Esophagus muscularis mucosa (tissue), 4 donors: ENCODE measurements around the gene PARVB. TPM values are rescaled to one million over a fixed set of nuclear protein-coding genes. Genes with fewer than 3 reads are reported as not detected.

Experiments
- DNase-seq: peaks from one replicate; pipeline ENCODE4 v3.0.0-alpha.2; 2017; ENCODE audit errors: extremely low spot score
- H3K27ac ChIP-seq, 4 donors: fragments of 200-600 bp; sonication (generic); replicated peaks in 1 of 4; 1 replicate in 3 of 4; 2 replicates in 1 of 4; pipeline ENCODE4 v1.5.1; 2016 to 2019; ENCODE audit warnings: mild to moderate bottlenecking in 1 of 4
- H3K27me3 ChIP-seq, 4 donors: fragments of 200-600 bp; sonication (generic); one replicate each; pipeline versions ENCODE4 v1.5.1 to v1.6.0; 2016 to 2019
- H3K36me3 ChIP-seq, 4 donors: fragments of 200-600 bp; sonication (generic); one replicate each; pipeline ENCODE4 v1.5.1; 2016 to 2019
- H3K4me1 ChIP-seq, 4 donors: fragments of 200-600 bp; sonication (generic); one replicate each; pipeline ENCODE4 v1.5.1; 2016 to 2019
- H3K4me3 ChIP-seq, 4 donors: fragments of 200-600 bp; sonication (generic); 1 replicate in 2 of 4; 2 replicates in 2 of 4; pipeline ENCODE4 v1.5.1; 2016 to 2019; ENCODE audit warnings: mild to moderate bottlenecking in 4 of 4, moderate library complexity in 1 of 4
- H3K9me3 ChIP-seq, 4 donors: fragments of 200-600 bp; sonication (generic); 1 replicate in 3 of 4; 2 replicates in 1 of 4; pipeline ENCODE4 v1.5.1; 2016 to 2019
- EP300 ChIP-seq: sonication (generic); formaldehyde crosslinking; IDR thresholded peaks from one replicate; pipeline ENCODE4 v1.6.1; 2017; ENCODE audit warnings: antibody characterized with exemption
- POLR2A ChIP-seq: fragments of 450-650 bp; IDR thresholded peaks from one replicate; pipeline ENCODE4 v1.6.1; 2017; ENCODE audit warnings: antibody characterized with exemption, moderate library complexity, mild to moderate bottlenecking, low read depth
- POLR2AphosphoS5 ChIP-seq, 2 donors: sonication (generic); formaldehyde crosslinking; IDR thresholded peaks; one replicate each; pipeline ENCODE4 v1.6.1; 2017; ENCODE audit warnings: antibody characterized with exemption in 2 of 2
- WGBS: methylation state at CpG from one replicate; pipeline ENCODE4 v1.1.5; 2018; 5-methylcytosine and 5-hydroxymethylcytosine counted together
- intact Hi-C: fragments of 100-400 bp; cut with DNase I; formaldehyde crosslinking; loops from one replicate; pipeline ENCODE4 v1.15.1; 2023
- total RNA-seq, 4 donors: library from RNA; depleted of rRNA; stranded (reverse); fragments of >200 nt; gene quantifications; one replicate each; pipeline versions ENCODE4 v1.1.0 to v1.2.1, GENCODE V29; 2016
- TF ChIP-seq, protein P1 (sequence below), 3 experiments: fragments of 200-600 bp in 2 of 3; fragments of 450-650 bp in 1 of 3; sonication (generic) in 2 of 3; IDR thresholded peaks; one replicate each; pipeline ENCODE4 v1.5.1; 2017 to 2019; ENCODE audit warnings: antibody characterized with exemption in 3 of 3, mild to moderate bottlenecking in 2 of 3, moderate library complexity in 1 of 3

The PARVB gene
- total RNA-seq, 4 donors from 2014 or later: 22.0 to 107 (median 45.5) TPM

DNA sequence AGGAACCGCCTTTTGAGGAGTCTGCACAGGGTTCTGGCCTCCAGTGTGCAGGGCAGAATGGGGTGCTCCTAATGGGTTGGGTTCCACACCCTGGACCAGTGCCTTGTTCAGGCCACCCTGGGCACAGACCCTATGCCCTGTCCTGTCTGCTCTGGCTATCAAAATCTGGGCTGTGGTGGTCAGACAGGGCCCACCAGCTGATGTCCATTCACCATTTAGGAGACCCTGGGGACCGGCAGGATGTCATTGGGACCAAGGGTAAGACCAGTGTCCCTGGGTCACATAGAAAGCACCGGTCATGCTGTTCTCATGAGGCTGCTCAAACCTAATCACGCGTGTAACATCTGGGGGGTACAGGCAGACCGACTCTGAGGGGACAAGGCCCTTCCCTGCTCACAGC, 194.0 kb downstream of the PARVB start:
- Histone ChIP-seq H3K36me3 (no peaks in the 10 kb centered on the region), H3K9me3 (no peaks in the 10 kb centered on the region), H3K27me3 (peaks cover 0 to 3% (median 0%) of the 10 kb centered on the region in 4 donors), H3K4me3 (no peak overlapping the region), H3K4me1 (no peaks in the 10 kb centered on the region), H3K27ac (no peak overlapping the region)
- TF ChIP-seq, protein P1, sequence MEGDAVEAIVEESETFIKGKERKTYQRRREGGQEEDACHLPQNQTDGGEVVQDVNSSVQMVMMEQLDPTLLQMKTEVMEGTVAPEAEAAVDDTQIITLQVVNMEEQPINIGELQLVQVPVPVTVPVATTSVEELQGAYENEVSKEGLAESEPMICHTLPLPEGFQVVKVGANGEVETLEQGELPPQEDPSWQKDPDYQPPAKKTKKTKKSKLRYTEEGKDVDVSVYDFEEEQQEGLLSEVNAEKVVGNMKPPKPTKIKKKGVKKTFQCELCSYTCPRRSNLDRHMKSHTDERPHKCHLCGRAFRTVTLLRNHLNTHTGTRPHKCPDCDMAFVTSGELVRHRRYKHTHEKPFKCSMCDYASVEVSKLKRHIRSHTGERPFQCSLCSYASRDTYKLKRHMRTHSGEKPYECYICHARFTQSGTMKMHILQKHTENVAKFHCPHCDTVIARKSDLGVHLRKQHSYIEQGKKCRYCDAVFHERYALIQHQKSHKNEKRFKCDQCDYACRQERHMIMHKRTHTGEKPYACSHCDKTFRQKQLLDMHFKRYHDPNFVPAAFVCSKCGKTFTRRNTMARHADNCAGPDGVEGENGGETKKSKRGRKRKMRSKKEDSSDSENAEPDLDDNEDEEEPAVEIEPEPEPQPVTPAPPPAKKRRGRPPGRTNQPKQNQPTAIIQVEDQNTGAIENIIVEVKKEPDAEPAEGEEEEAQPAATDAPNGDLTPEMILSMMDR (IDR thresholded peaks at IDR 0.05): no peak
- TF ChIP-seq POLR2A (no peak), POLR2AphosphoS5 (IDR thresholded peaks at IDR 0.05) (no peak), EP300 (no peak)
- peak; percentile 83 for DNase-seq
- intact Hi-C loops: no loop called here
- 72% methylated on average over 2 of the region's 6 CpGs for WGBS

DNA sequence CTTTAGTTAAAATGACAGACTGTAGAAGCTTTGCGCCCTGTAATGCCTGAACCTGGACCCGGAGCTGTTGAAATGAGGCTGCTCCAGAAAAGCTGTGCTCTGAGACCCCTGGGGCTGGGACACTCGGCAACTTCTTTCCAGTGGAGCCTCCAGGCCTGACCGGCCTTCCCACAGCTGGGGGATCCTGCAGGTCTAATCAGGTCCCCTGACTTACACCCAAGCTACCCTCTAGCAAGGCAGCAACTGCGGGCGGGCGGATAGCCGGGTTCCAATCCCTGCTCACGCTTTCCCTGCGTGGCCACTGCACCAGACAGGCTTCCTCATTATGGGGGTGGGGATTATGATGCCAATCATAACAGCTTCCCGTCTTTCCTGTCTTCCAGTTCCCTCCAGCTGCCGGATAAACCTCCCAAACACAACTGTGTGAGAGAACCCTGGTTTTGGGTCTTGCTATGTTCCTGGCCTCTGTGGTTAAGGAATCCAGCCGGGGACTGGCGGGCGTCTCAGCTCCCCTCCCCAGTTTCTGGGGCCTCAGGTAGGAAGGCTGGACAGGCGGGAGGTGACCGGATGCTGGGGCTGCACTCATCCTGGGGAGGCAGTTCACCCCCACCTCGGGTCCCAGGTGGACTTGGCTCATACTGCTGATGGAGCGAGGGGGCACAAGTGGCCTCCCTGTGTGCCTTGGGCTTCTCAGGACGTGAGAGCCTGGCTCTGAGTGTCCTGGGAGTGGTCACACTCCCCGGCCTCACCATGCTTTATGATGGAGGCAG, 195.2 kb downstream of the PARVB start:
- H3K27ac ChIP-seq: no peak overlapping the region
- DNase-seq: peak; percentile 88
- no peak overlapping the region for H3K4me3 ChIP-seq
- H3K9me3 ChIP-seq: no peaks in the 10 kb centered on the region
- WGBS: 90% methylated on average over 12 of the region's 21 CpGs
- TF ChIP-seq EP300: no peak
- TF ChIP-seq POLR2A: no peak
- TF ChIP-seq POLR2AphosphoS5 (IDR thresholded peaks at IDR 0.05): no peak
- TF ChIP-seq, protein P1 (IDR thresholded peaks at IDR 0.05): no peak
- peaks cover 0 to 5% (median 2%) of the 10 kb centered on the region in 4 donors for H3K27me3 ChIP-seq
- H3K4me1 ChIP-seq: no peaks in the 10 kb centered on the region
- no peaks in the 10 kb centered on the region for H3K36me3 ChIP-seq
- intact Hi-C loops: no loop called here

DNA sequence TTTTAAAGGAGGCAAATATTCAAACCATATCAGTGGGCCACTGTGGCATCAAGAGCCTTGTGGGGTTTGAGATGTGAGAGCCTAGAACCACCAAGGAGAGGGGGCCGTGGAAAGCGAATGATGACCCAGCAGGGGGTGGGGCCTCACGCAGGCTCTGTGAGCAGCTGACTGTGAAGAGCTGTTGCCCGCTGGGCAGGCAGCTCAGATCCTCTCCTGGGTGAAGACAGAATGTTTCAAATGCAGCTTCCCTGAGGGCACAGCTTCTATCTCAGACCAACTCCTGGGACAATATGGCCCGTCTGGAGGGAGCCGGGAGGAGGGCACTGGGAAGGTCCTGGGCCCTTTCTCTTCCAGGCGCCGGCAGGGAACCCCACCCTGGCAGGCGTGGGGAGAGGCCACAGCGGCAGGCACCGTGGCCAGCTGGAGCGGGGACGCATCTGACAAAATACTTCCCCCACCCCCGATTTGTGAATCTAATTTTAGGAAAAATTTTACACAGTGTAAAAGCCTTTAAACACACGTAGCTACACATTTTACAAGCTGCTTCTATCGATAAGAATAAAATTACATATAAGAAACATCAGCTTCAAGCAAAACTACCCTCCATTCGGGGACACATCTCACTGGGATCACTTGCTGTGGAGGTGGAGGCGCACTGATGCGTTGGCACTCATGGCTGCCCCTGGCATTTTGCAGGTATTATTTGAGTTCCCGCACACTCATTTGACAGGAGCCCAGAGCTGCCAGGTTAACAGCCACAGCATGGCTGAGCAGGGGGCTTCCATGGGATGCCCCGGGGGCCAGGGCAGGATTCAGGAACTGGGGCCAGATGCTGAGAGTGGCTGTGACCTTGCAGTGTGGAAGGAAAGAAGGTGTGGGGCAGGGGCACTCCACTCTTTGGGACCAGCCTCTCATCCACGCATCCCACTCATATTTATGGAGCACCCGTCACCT, 196.9 kb downstream of the PARVB start:
- Histone ChIP-seq H3K27me3 (peaks cover 0 to 13% (median 2%) of the 10 kb centered on the region in 4 donors), H3K36me3 (no peaks in the 10 kb centered on the region), H3K27ac (no peak overlapping the region), H3K9me3 (no peaks in the 10 kb centered on the region), H3K4me1 (no peaks in the 10 kb centered on the region), H3K4me3 (no peak overlapping the region)
- peak; percentile 70 for DNase-seq
- 81% methylated on average over 16 of the region's 23 CpGs for WGBS
- no peak for TF ChIP-seq POLR2AphosphoS5 (IDR thresholded peaks at IDR 0.05)
- no peak for TF ChIP-seq POLR2A
- TF ChIP-seq, protein P1 (IDR thresholded peaks at IDR 0.05): no peak
- no peak for TF ChIP-seq EP300
- intact Hi-C loops: no loop called here

DNA sequence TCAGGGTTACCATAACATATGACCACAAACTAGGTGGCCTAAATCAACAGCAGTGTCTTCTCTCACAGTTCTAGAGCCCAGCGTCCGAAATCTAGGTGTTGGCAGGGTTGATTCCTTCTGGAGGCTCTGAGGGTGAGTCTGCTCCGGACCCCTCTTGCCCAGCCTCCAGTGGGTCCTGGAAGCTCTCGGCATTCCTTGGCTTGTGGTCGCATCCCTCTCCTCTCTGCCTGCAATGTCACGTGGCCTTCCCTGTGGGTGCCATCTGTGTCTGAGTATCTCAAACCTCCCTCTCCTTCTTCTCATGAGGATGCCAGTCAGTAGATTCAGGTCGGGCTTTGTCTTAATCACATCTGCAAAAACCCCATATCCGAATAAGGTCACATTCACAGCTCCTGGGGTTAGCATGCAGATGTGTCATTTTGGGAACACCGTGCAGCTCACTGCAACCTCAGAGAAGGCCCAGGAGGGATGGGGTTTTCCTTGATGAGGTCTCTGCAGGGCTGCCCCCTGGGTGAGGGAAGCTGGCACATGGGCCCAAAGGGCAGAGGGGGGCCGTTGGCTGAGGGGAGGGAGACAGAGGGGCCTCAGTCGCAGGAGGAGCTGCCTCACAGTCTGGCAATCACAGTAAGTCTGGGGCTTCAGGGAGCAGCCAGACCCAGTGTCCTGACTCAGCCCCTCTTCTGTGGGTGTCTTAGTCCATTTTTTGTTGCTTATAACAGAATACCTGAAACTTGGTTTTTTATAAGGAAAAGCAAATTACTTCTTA, 197.8 kb downstream of the PARVB start:
- TF ChIP-seq POLR2AphosphoS5 (IDR thresholded peaks at IDR 0.05) (no peak), POLR2A (no peak), EP300 (no peak)
- TF ChIP-seq, protein P1 (IDR thresholded peaks at IDR 0.05): no peak
- peaks cover 0 to 21% (median 2%) of the 10 kb centered on the region in 4 donors for H3K27me3 ChIP-seq
- H3K27ac ChIP-seq: no peak overlapping the region
- WGBS: 92% methylated on average over 11 of the region's 11 CpGs
- no peaks in the 10 kb centered on the region for H3K36me3 ChIP-seq
- H3K9me3 ChIP-seq: no peaks in the 10 kb centered on the region
- intact Hi-C loops: no loop called here
- DNase-seq: peak; percentile 85
- no peaks in the 10 kb centered on the region for H3K4me1 ChIP-seq
- H3K4me3 ChIP-seq: no peak overlapping the region

Other genes with a start within 250 kb of the PARVB start
- 1 to 10 TPM; 1.2 to 4.0 (median 3.0) TPM for gene EFCAB6, start 212.0 kb upstream of the PARVB start, total RNA-seq
- 1 to 10 TPM; 1.0 to 1.3 (median 1.3) TPM for gene SULT4A1, start 161.8 kb upstream of the PARVB start, total RNA-seq
- not detected for gene PNPLA5, start 132.3 kb upstream of the PARVB start, total RNA-seq
- under 1 TPM in 1 of 4 donors, not detected in 3; 0.39 TPM for gene PNPLA3, start 100.5 kb upstream of the PARVB start, total RNA-seq
- gene SAMM50, start 68.9 kb upstream of the PARVB start, total RNA-seq: 10 to 100 TPM; 21.6 to 28.6 (median 27.2) TPM
- 10 to 100 TPM in 2 of 4 donors, 1 to 10 TPM in 2; 7.1 to 16.2 (median 11.2) TPM for gene PARVG, start 156.6 kb downstream of the PARVB start, total RNA-seq